ENCODE results near the gene INS.

Gene INS

GRCh38 chr11:2144544-2145248 lies 16.3 kb downstream of the INS start:
- no peak for DNase-seq (ENCODE audit: low read depth in 2 of 2)

- DNase-seq (ENCODE audit: low read depth in 2 of 2) = no peak
Measured at GRCh38 chr11:2143799-2144543, 17.0 kb downstream of the INS start.

GRCh38 chr11:2143477-2143798 lies 17.6 kb downstream of the INS start:
- no peak for DNase-seq (ENCODE audit: low read depth in 2 of 2)

GRCh38 chr11:2142762-2143202 lies 18.2 kb downstream of the INS start:
- DNase-seq (ENCODE audit: low read depth in 2 of 2) = peak in 1 of 2 donors; percentile 22

GRCh38 chr11:2142300-2142759 lies 18.7 kb downstream of the INS start:
- DNase-seq (ENCODE audit: low read depth in 2 of 2) = no peak

- no peak for DNase-seq (ENCODE audit: low read depth in 2 of 2)
Measured at GRCh38 chr11:2140411-2141400, 20.3 kb downstream of the INS start.

GRCh38 chr11:2139621-2140337 lies 21.2 kb downstream of the INS start:
- no peak for DNase-seq (ENCODE audit: low read depth in 2 of 2)

- no peak for DNase-seq (ENCODE audit: low read depth in 2 of 2)
Measured at GRCh38 chr11:2139123-2139521, 21.9 kb downstream of the INS start, which contains the start of gene IGF2. IGF2 (minus strand) TSS chr11:2139389; CDS start chr11:2135523, 3,866 bp downstream.

- DNase-seq (ENCODE audit: low read depth in 2 of 2) = no peak
Measured at GRCh38 chr11:2138431-2139122, 22.4 kb downstream of the INS start.

- no peak for DNase-seq (ENCODE audit: low read depth in 2 of 2)
Measured at GRCh38 chr11:2138068-2138430, 23.0 kb downstream of the INS start.

GRCh38 chr11:2137202-2138067 lies 23.6 kb downstream of the INS start:
- no peak for DNase-seq (ENCODE audit: low read depth in 2 of 2)

GRCh38 chr11:2136952-2137201 lies 24.1 kb downstream of the INS start:
- DNase-seq (ENCODE audit: low read depth in 2 of 2) = no peak

- no peak for DNase-seq (ENCODE audit: low read depth in 2 of 2)
Measured at GRCh38 chr11:2136209-2136951, 24.6 kb downstream of the INS start.

GRCh38 chr11:2135648-2136201 lies 25.3 kb downstream of the INS start:
- DNase-seq (ENCODE audit: low read depth in 2 of 2) = no peak

GRCh38 chr11:2135018-2135569 lies 25.9 kb downstream of the INS start:
- no peak for DNase-seq (ENCODE audit: low read depth in 2 of 2)

GRCh38 chr11:2134022-2135010 lies 26.7 kb downstream of the INS start:
- DNase-seq (ENCODE audit: low read depth in 2 of 2) = no peak

GRCh38 chr11:2133241-2134021 lies 27.6 kb downstream of the INS start:
- DNase-seq (ENCODE audit: low read depth in 2 of 2) = no peak

All from stimulated activated CD8-positive, alpha-beta memory T cell treated with anti-CD3 and anti-CD28 coated beads, Interleukin-2, amount 100 ng/mL, for 48 hours (primary cell).